Stimulated activated CD4-positive, alpha-beta T cell treated with anti-CD3 and anti-CD28 coated beads, TNF-alpha, amount 100 ng/mL, for 24 hours (primary cell): ENCODE results near the gene CD99.
"Not testable (repeated sequence)": the region's sequence is repeated elsewhere in the genome, so short reads cannot be mapped to it uniquely, and the experiment has no call there.

ENCODE experiments used
- DNase-seq, 3 experiments: peaks; one replicate each; pipeline ENCODE4 v3.0.0-alpha.2; 2020; ENCODE audit warnings: low read depth in 3 of 3

The CD99 gene

GRCh38 chrX:2769615-2770014 is 78.5 kb downstream of the CD99 start:
- DNase-seq = no peak

- DNase-seq = not testable (repeated sequence)
Observed at GRCh38 chrX:2773166-2774055, 82.3 kb downstream of the CD99 start.

GRCh38 chrX:2774057-2774456 is 83.0 kb downstream of the CD99 start:
- DNase-seq = no peak

- no peak for DNase-seq
Observed at GRCh38 chrX:2774776-2775175, 83.7 kb downstream of the CD99 start.

GRCh38 chrX:2780472-2781225 is 89.6 kb downstream of the CD99 start:
- not testable (repeated sequence) for DNase-seq

- no peak for DNase-seq
Observed at GRCh38 chrX:2781226-2781571, 90.1 kb downstream of the CD99 start.

GRCh38 chrX:2781698-2782097 is 90.6 kb downstream of the CD99 start:
- DNase-seq = no peak

- no peak for DNase-seq
Observed at GRCh38 chrX:2782171-2782570, 91.1 kb downstream of the CD99 start.

- no peak for DNase-seq
Observed at GRCh38 chrX:2782778-2783177, 91.7 kb downstream of the CD99 start.

GRCh38 chrX:2784026-2784425 is 92.9 kb downstream of the CD99 start:
- DNase-seq = no peak

- no peak for DNase-seq
Observed at GRCh38 chrX:2785538-2785937, 94.4 kb downstream of the CD99 start.

GRCh38 chrX:2788980-2789379 is 97.9 kb downstream of the CD99 start:
- no peak for DNase-seq

GRCh38 chrX:2789569-2789968 is 98.5 kb downstream of the CD99 start:
- no peak for DNase-seq
